Ecto neural progenitor cell (in vitro differentiated cells): Measurements from ENCODE around the gene RND1.

ENCODE experiments used
- DNase-seq: peaks from one replicate; pipeline ENCODE4 v3.0.0-alpha.2; 2018; ENCODE audit warnings: low spot score

Gene RND1

DNA sequence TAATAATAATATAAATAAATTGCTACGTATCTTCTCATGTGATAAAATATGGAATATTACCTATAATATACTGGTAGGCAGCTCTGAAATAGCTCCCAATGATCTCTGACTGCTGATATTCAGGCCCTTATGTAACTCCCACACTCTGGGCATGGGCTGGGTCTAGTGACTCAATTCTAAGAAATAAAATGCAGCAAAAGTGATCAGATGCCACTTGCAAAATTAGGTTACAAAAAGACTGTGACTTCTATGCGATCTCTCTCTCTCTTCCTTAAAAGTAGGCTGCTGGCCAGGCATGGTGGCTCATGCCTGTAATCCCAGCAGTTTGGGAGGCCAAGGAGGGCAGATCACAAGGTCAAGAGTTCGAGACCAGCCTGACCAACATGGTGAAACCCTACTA lies 57.7 kb downstream of the RND1 start:
- DNase-seq: no peak
